ENCODE measurements around the gene TMEM174.
"Not testable (repeated sequence)": the region's sequence is repeated elsewhere in the genome, so short reads cannot be mapped to it uniquely, and the experiment has no call there.

The TMEM174 gene

DNA sequence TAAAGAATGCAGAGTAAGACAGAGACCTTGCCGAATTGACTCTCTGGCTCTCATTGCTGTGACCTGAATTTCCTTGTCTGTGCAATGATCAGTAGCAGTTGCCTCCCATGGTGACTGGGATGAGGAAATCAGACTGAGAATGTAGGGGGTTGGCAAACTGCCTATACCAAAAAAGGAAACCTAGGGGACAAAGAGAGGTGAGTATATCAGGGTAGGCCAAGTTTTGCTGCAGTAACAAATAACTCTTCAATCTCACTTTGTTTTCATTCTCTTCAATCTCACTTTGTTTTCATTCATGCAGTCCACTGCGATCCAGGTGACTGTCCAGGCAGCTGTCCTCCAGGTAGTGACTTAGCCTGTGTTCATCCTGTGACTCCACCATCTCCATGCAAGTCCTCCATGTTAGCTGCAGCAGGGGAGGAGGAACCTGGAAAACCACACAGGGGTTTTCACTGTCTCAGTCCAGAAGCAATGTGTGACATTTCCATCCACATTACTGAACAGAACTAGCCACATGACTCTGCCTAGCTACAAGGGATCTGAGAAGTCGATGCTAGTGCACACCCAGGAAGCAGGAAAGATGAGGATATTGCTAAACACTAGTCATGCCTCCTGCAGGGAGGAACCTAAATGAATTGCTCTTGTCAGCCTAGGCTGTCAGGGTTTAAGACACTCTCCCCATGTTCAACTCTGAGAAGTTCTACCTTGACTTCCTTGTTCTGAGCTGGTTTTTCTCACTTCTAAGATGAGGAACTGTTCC lies 26.0 kb downstream of the TMEM174 start:
- H3K36me3 Mint-ChIP-seq, result no peaks in the 10 kb centered on the region
- no peak overlapping the region for H3K4me3 Mint-ChIP-seq
- no peak for ATAC-seq
- H3K27ac Mint-ChIP-seq, result no peak overlapping the region
- H3K27me3 Mint-ChIP-seq, result peaks cover 66% of the 10 kb centered on the region
- peaks cover 6% of the 10 kb centered on the region for H3K4me1 Mint-ChIP-seq
- H3K9me3 Mint-ChIP-seq, result no peaks in the 10 kb centered on the region

GRCh38 chr5:73199671-73200070 lies 26.7 kb downstream of the TMEM174 start:
- Mint-ChIP-seq H3K27ac (no peak overlapping the region), H3K4me1 (peaks cover 6% of the 10 kb centered on the region), H3K36me3 (no peaks in the 10 kb centered on the region), H3K27me3 (peaks cover 64% of the 10 kb centered on the region), H3K4me3 (no peak overlapping the region), H3K9me3 (no peaks in the 10 kb centered on the region)
- no peak for ATAC-seq

DNA sequence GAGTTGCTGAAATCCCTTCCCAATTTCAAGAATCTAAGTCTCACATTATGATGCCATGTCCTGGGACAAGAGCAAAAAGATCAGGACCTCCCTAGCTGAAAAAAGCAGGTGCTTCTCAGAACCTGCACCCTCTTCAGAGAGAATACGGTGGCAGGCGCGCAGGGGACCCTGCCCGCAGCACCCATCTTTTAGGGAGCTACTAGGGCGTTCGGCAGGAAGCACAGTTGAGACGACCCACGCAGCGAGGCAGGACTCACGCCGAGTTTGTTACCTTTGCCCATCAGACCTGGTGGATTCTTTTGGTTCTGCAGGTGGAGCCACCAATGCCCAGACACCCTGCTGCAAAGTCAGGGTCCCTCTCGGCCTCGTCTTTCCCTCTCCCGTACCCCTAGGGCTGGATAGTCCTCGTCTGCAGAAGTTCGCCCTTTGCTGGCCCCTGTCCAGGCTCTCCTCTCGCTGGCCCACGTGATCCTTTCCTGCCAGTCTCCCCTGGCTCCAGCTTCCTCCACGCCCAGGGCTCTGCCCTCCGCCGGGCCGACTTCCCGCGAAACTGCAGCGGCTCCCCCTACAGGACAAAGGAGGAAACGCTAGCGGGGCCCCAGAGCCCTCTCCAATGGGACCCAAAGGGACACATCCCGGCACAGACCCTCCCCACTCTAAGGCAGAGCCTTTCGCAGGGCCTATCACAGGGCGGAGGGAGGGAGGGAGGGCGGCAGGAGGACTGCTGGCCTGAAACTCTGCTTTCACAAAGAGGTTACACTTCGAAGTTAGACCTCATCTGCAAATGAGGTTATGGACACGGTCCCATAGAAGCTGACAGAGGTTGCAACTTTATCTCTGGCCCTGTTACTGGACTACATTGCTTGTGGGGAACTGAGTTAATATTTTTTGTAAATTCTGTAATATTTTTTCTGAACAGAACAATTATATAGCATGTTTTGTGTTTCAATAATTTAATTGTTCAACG lies 28.8 kb downstream of the TMEM174 start:
- H3K4me3 Mint-ChIP-seq, result peak overlapping the region; percentile 38
- H3K36me3 Mint-ChIP-seq, result no peaks in the 10 kb centered on the region
- no peaks in the 10 kb centered on the region for H3K9me3 Mint-ChIP-seq
- H3K27ac Mint-ChIP-seq, result no peak overlapping the region
- H3K4me1 Mint-ChIP-seq, result peaks cover 6% of the 10 kb centered on the region
- H3K27me3 Mint-ChIP-seq, result peaks cover 61% of the 10 kb centered on the region
- peak; percentile 70 for ATAC-seq

GRCh38 chr5:73204332-73204731 lies 31.3 kb downstream of the TMEM174 start:
- Mint-ChIP-seq H3K27me3 (peaks cover 67% of the 10 kb centered on the region), H3K9me3 (peaks cover 6% of the 10 kb centered on the region), H3K36me3 (no peaks in the 10 kb centered on the region), H3K4me3 (no peak overlapping the region), H3K4me1 (peaks cover 6% of the 10 kb centered on the region), H3K27ac (no peak overlapping the region)
- no peak for ATAC-seq

DNA sequence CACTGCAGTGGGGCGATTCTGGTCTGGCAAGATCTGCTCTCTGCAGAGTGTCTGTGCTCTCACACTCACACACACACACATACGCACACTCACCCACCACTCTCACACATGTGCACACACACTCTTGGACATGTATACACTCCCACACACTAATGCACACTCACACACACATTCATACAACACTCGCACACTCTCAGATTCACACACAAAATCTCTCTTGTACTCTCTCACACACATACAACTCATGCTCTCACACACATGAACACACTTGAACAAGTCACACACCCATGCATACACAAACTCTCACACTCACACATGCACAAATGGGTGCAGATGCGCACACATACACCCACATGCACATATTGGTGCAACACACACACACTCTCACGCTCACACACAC lies 31.7 kb downstream of the TMEM174 start:
- Mint-ChIP-seq H3K27me3 (peaks cover 70% of the 10 kb centered on the region), H3K4me3 (no peak overlapping the region), H3K36me3 (peaks cover 4% of the 10 kb centered on the region), H3K4me1 (peaks cover 6% of the 10 kb centered on the region), H3K9me3 (peaks cover 9% of the 10 kb centered on the region), H3K27ac (no peak overlapping the region)
- no peak for ATAC-seq

DNA sequence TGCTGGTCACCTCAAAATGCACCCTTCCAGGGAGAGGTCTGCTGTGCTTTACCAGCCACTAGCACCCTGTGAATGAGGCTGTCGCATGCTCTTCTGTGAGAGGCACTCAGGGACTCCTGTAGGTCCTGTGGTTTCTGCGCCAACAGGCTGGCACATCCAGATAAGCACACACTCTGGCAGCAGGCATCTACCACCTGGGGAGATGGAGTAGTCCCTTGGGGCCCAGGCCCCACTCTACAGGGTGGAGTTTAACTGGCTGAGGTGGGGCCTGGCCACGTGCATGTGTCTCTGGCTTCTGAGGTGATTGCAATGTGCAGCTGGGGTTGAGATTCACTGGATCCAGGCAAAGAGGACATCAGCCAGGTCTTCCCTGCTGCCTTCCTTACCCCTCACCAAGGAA lies 32.3 kb downstream of the TMEM174 start:
- peaks cover 6% of the 10 kb centered on the region for H3K4me1 Mint-ChIP-seq
- no peak for ATAC-seq
- no peak overlapping the region for H3K4me3 Mint-ChIP-seq
- no peak overlapping the region for H3K27ac Mint-ChIP-seq
- peaks cover 13% of the 10 kb centered on the region for H3K9me3 Mint-ChIP-seq
- peaks cover 75% of the 10 kb centered on the region for H3K27me3 Mint-ChIP-seq
- peaks cover 8% of the 10 kb centered on the region for H3K36me3 Mint-ChIP-seq

- H3K4me3 Mint-ChIP-seq, H3K27ac Mint-ChIP-seq, ATAC-seq, H3K36me3 Mint-ChIP-seq, H3K4me1 Mint-ChIP-seq: not testable (repeated sequence)
- H3K27me3 Mint-ChIP-seq, result peaks cover 82% of the 10 kb centered on the region
- H3K9me3 Mint-ChIP-seq, result peaks cover 13% of the 10 kb centered on the region
These were observed 34.2 kb downstream of the TMEM174 start for GRCh38 chr5:73207239-73207638.

GRCh38 chr5:73209075-73209474 lies 36.1 kb downstream of the TMEM174 start:
- H3K36me3 Mint-ChIP-seq, ATAC-seq, H3K27ac Mint-ChIP-seq, H3K4me1 Mint-ChIP-seq, H3K4me3 Mint-ChIP-seq: not testable (repeated sequence)
- Mint-ChIP-seq H3K9me3 (peaks cover 13% of the 10 kb centered on the region), H3K27me3 (peaks cover 90% of the 10 kb centered on the region)

DNA sequence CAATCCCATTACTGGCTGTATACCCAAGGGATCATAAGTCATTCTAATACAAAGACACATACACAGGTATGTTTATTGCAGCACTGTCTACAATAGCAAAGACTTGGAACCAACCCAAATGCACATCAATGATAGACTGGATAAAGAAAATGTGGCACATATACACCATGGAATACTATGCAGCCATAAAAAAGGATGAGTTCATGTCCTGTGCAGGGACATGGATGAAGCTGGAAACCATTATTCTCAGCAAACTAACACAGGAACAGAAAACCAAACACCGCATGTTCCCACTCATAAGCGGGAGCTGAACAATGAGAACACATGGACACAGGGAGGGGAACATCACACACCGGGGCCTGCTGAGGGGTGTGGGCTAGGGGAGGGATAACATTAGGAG lies 39.7 kb downstream of the TMEM174 start:
- H3K4me3 Mint-ChIP-seq, result not testable (repeated sequence)

DNA sequence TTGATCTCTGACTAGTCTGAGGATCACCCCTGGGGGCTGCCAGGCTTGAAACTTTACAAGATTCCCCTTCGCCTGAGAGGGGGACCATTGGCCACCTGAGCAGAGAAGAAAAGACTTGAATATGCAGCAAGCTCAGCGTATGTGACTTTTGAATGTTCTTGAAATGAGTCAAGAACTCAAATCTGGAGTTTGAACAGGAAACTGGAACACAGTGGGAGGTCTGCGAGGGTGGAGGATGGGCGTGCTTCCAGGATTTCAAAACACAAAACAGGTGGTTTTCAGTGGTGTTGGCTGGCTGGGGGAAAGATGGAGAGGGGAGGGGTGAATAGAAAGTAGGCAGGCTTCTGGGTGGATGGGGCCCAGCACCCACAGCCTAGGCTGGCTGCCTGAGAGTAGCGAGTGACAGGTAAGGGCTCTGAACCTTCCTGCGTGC lies 40.6 kb downstream of the TMEM174 start:
- peaks cover 94% of the 10 kb centered on the region for H3K27me3 Mint-ChIP-seq
- H3K27ac Mint-ChIP-seq, result no peak overlapping the region
- peak; percentile 63 for ATAC-seq
- peaks cover 8% of the 10 kb centered on the region for H3K36me3 Mint-ChIP-seq
- no peak overlapping the region for H3K4me3 Mint-ChIP-seq
- peaks cover 14% of the 10 kb centered on the region for H3K4me1 Mint-ChIP-seq
- H3K9me3 Mint-ChIP-seq, result peaks cover 8% of the 10 kb centered on the region

More for the DNA sequence above, 39.7 kb downstream of the TMEM174 start:
- peaks cover 98% of the 10 kb centered on the region for H3K27me3 Mint-ChIP-seq
- ATAC-seq, H3K27ac Mint-ChIP-seq, H3K36me3 Mint-ChIP-seq: not testable (repeated sequence)
- peaks cover 14% of the 10 kb centered on the region for H3K4me1 Mint-ChIP-seq
- peaks cover 13% of the 10 kb centered on the region for H3K9me3 Mint-ChIP-seq

- Mint-ChIP-seq H3K27ac (no peak overlapping the region), H3K9me3 (peaks cover 7% of the 10 kb centered on the region), H3K4me1 (peaks cover 14% of the 10 kb centered on the region), H3K36me3 (peaks cover 8% of the 10 kb centered on the region), H3K4me3 (no peak overlapping the region), H3K27me3 (peaks cover 94% of the 10 kb centered on the region)
- no peak for ATAC-seq
These were observed 41.3 kb downstream of the TMEM174 start for GRCh38 chr5:73214306-73214705.

GRCh38 chr5:73214996-73215395 lies 42.0 kb downstream of the TMEM174 start:
- H3K9me3 Mint-ChIP-seq, result peaks cover 1% of the 10 kb centered on the region
- no peak for ATAC-seq
- H3K36me3 Mint-ChIP-seq, result peaks cover 2% of the 10 kb centered on the region
- H3K27ac Mint-ChIP-seq, result no peak overlapping the region
- peaks cover 14% of the 10 kb centered on the region for H3K4me1 Mint-ChIP-seq
- H3K4me3 Mint-ChIP-seq, result no peak overlapping the region
- H3K27me3 Mint-ChIP-seq, result peaks cover 92% of the 10 kb centered on the region

DNA sequence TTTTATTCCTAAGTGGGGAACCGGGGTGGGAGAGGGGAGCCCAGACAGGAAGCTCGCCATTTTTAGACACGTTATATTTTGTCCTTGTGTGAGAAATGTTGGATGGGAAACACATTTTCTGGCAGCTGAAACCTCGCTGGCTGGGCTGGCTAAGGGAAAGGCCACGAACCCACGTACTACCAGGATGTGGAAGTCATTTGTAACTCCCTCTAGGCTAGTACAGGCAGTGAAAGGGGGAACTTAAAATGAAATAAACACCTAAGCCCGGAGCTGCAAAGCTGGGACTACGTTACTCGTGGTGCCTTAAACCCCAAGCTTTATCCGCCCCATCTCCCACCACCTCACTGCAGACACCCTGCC lies 42.5 kb downstream of the TMEM174 start:
- peak; percentile 52 for ATAC-seq
- Mint-ChIP-seq H3K4me1 (peaks cover 14% of the 10 kb centered on the region), H3K27me3 (peaks cover 87% of the 10 kb centered on the region), H3K36me3 (no peaks in the 10 kb centered on the region), H3K27ac (no peak overlapping the region), H3K9me3 (no peaks in the 10 kb centered on the region), H3K4me3 (peak overlapping the region; percentile 46)

DNA sequence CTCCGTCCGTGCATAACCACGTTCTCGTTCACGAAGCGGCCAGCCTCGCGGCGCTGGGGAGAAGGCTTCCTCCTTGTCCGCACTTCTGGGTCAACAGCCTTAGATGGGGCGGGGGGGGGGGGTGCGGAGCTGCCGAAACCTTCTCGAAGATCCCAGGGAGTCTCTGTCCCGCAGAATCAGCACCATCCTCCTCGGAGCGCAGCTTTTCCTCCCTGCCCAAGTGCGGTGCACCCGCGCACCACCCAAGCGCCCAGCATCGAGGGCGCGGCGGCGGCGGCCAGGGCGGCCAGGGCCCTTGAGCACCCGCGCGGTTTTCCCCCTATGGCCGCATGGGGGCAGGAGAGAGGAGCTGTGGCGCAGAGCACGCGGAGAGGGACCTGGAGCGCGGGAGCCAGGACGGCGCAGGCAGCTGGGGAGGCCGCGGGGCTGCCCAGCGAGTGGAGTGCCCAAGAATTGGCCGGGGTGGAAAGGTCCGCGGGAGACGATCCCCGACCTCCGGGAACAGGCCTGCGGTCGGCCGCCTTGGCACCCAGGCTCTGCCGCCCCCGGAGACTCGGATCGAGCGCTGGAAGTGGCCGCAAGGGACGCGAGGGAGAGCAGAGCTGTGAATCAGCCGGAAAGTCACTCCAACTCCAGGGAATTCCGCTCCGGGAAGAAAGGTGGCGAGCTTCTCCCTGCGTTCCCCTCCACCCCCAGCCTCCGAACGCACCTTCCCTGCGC lies 43.1 kb downstream of the TMEM174 start:
- Mint-ChIP-seq H3K4me3 (peak overlapping the region; percentile 47), H3K27ac (no peak overlapping the region), H3K36me3 (no peaks in the 10 kb centered on the region), H3K9me3 (no peaks in the 10 kb centered on the region), H3K4me1 (peaks cover 14% of the 10 kb centered on the region), H3K27me3 (peaks cover 81% of the 10 kb centered on the region)
- ATAC-seq, result peak; percentile 72

- H3K36me3 Mint-ChIP-seq, result no peaks in the 10 kb centered on the region
- H3K27me3 Mint-ChIP-seq, result peaks cover 74% of the 10 kb centered on the region
- no peak overlapping the region for H3K4me3 Mint-ChIP-seq
- no peaks in the 10 kb centered on the region for H3K9me3 Mint-ChIP-seq
- H3K4me1 Mint-ChIP-seq, result peaks cover 10% of the 10 kb centered on the region
- ATAC-seq, result no peak
- H3K27ac Mint-ChIP-seq, result no peak overlapping the region
These were observed 45.7 kb downstream of the TMEM174 start for GRCh38 chr5:73218552-73219171.

All from stimulated activated memory B cell treated with anti-CD40 and anti-IgM and Interleukin-4, amounts not matched to agents 10 μg/mL and 1 μg/mL and 100 μg/mL, for 72 hours (primary cell).